Body of pancreas (tissue), 4 donors: ENCODE measurements around the gene EID1. TPM values are rescaled to one million over a fixed set of nuclear protein-coding genes. Genes with fewer than 3 reads are reported as not detected.

Experiments used
- ATAC-seq: fragments of 150-250 bp; one replicate; pipeline ENCODE4 v1.9.1; 2016
- DNase-seq, 4 donors: peaks; one replicate each; pipeline ENCODE4 v3.0.0-alpha.2; 2019
- H3K27ac ChIP-seq, 4 donors: fragments of 200-600 bp; sonication (generic); 1 replicate in 3 of 4; 2 replicates in 1 of 4; pipeline versions ENCODE4 v1.5.1 to v1.6.1; 2016 to 2019; ENCODE audit warnings: mild to moderate bottlenecking in 1 of 4, mixed read lengths in 1 of 4, moderate library complexity in 1 of 4
- H3K27me3 ChIP-seq, 2 donors: fragments of 200-600 bp; sonication (generic); one replicate each; pipeline ENCODE4 v1.6.0; 2016; ENCODE audit warnings: mild to moderate bottlenecking in 1 of 2
- H3K36me3 ChIP-seq, 2 donors: fragments of 200-600 bp; sonication (generic); replicated peaks in 1 of 2; 2 replicates each; pipeline ENCODE4 v1.5.1; 2016; ENCODE audit warnings: low read depth in 2 of 2; ENCODE audit not compliant: insufficient read depth in 1 of 2
- H3K4me1 ChIP-seq: fragments of 200-600 bp; sonication (generic); one replicate; pipeline ENCODE4 v1.6.0; 2016
- H3K4me3 ChIP-seq, 2 donors: fragments of 200-600 bp; sonication (generic); 1 replicate in 1 of 2; 2 replicates in 1 of 2; pipeline ENCODE4 v1.5.1; 2016 to 2019
- H3K9me3 ChIP-seq, 3 donors: fragments of 200-600 bp; sonication (generic); 1 replicate in 2 of 3; 2 replicates in 1 of 3; pipeline ENCODE4 v1.5.1; 2016
- CTCF ChIP-seq, 7 experiments: fragments of 450-650 bp in 4 of 7; fragments of 200-600 bp in 3 of 7; sonication (generic) in 3 of 7; IDR thresholded peaks; one replicate each; pipeline ENCODE4 v1.5.1; 2016 to 2019; ENCODE audit warnings: antibody characterized with exemption in 7 of 7
- POLR2A ChIP-seq, 3 donors: fragments of 450-650 bp; IDR thresholded peaks; one replicate each; pipeline ENCODE4 v1.6.1; 2016; ENCODE audit warnings: antibody characterized with exemption in 3 of 3, mild to moderate bottlenecking in 2 of 3
- WGBS, 2 donors: methylation state at CpG; one replicate each; pipeline ENCODE4 v1.1.5; 2017; 5-methylcytosine and 5-hydroxymethylcytosine counted together
- intact Hi-C: fragments of 100-400 bp; cut with DNase I; formaldehyde crosslinking; loops from one replicate; pipeline ENCODE4 v1.15.1; 2023
- total RNA-seq, 2 donors: library from RNA; depleted of rRNA; stranded (reverse); fragments of >200 nt; gene quantifications; one replicate each; pipeline ENCODE4 v1.1.0, GENCODE V29; 2016

Gene EID1
- total RNA-seq, 2 donors from 2014 or later = 60.0 to 182 TPM

DNA sequence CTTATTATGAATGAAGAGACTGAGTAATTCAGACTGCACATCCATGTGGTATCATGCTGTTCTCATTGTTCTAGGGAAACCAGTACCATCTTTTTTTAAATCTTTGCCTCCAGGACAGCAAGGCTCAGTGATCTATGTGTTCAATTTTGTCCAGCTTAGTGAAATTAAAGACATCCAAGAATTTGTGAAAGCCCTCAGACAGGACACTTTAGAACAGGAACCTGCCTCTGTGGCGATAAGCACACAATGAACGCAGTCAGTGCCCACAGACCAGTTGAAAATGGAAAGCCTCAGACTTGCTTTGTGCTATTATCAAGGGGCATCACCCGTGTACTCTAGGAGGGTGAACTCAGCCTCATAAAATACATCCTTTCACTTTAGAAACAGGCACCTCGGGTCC, 20.1 kb downstream of the EID1 start:
- Histone ChIP-seq H3K9me3 (no peaks in the 10 kb centered on the region), H3K27me3 (no peaks in the 10 kb centered on the region), H3K36me3 (no peaks in the 10 kb centered on the region), H3K4me3 (no peak overlapping the region), H3K4me1 (no peaks in the 10 kb centered on the region), H3K27ac (no peak overlapping the region)
- 36 to 60% methylated on average over 4 of the region's 4 CpGs for WGBS, 2 donors
- intact Hi-C loops = no loop called here
- no peak for TF ChIP-seq CTCF (IDR thresholded peaks at IDR 0.05)
- no peak for TF ChIP-seq POLR2A (IDR thresholded peaks at IDR 0.05)
- ATAC-seq = no peak
- no peak for DNase-seq

GRCh38 chr15:48898446-48898845, 20.5 kb downstream of the EID1 start:
- no peaks in the 10 kb centered on the region for H3K27me3 ChIP-seq
- ATAC-seq = no peak
- H3K4me3 ChIP-seq = no peak overlapping the region
- intact Hi-C loops = no loop called here
- H3K27ac ChIP-seq = no peak overlapping the region
- no peak for DNase-seq
- no peaks in the 10 kb centered on the region for H3K4me1 ChIP-seq
- 53 to 59% methylated on average over 2 of the region's 2 CpGs for WGBS, 2 donors
- TF ChIP-seq POLR2A (IDR thresholded peaks at IDR 0.05) = no peak
- TF ChIP-seq CTCF (IDR thresholded peaks at IDR 0.05) = no peak
- no peaks in the 10 kb centered on the region for H3K9me3 ChIP-seq
- no peaks in the 10 kb centered on the region for H3K36me3 ChIP-seq

GRCh38 chr15:48899793-48900192, 21.9 kb downstream of the EID1 start:
- 82 to 89% methylated on average over 4 of the region's 4 CpGs for WGBS, 2 donors
- no peaks in the 10 kb centered on the region for H3K9me3 ChIP-seq
- no peak overlapping the region for H3K4me3 ChIP-seq
- intact Hi-C loops = no loop called here
- H3K27me3 ChIP-seq = no peaks in the 10 kb centered on the region
- no peaks in the 10 kb centered on the region for H3K4me1 ChIP-seq
- H3K27ac ChIP-seq = no peak overlapping the region
- no peak for ATAC-seq
- no peak for DNase-seq
- TF ChIP-seq POLR2A (IDR thresholded peaks at IDR 0.05) (no peak), CTCF (IDR thresholded peaks at IDR 0.05) (no peak)
- no peaks in the 10 kb centered on the region for H3K36me3 ChIP-seq

- TF ChIP-seq CTCF (IDR thresholded peaks at IDR 0.05) (no peak), POLR2A (IDR thresholded peaks at IDR 0.05) (no peak)
- ATAC-seq (no peak), DNase-seq (no peak)
- WGBS, 2 donors = 76 to 92% methylated on average over 3 to 4 of the region's 4 CpGs
- no peaks in the 10 kb centered on the region for H3K4me1 ChIP-seq
- H3K27ac ChIP-seq = no peak overlapping the region
- no peaks in the 10 kb centered on the region for H3K36me3 ChIP-seq
- H3K4me3 ChIP-seq = no peak overlapping the region
- intact Hi-C loops = no loop called here
- no peaks in the 10 kb centered on the region for H3K27me3 ChIP-seq
- H3K9me3 ChIP-seq = no peaks in the 10 kb centered on the region
Measured at GRCh38 chr15:48904758-48905157, 26.8 kb downstream of the EID1 start.

GRCh38 chr15:48905216-48905615, 27.3 kb downstream of the EID1 start:
- no peaks in the 10 kb centered on the region for H3K4me1 ChIP-seq
- no peaks in the 10 kb centered on the region for H3K9me3 ChIP-seq
- H3K27ac ChIP-seq = no peak overlapping the region
- no peak for ATAC-seq
- intact Hi-C loops = no loop called here
- DNase-seq = no peak
- no peak for TF ChIP-seq POLR2A (IDR thresholded peaks at IDR 0.05)
- no peak for TF ChIP-seq CTCF (IDR thresholded peaks at IDR 0.05)
- H3K27me3 ChIP-seq = no peaks in the 10 kb centered on the region
- no peaks in the 10 kb centered on the region for H3K36me3 ChIP-seq
- no peak overlapping the region for H3K4me3 ChIP-seq
